ENCODE measurements around the gene NR4A3. TPM values are rescaled to one million over a fixed set of nuclear protein-coding genes. Genes with fewer than 3 reads are reported as not detected.

NR4A3 gene
- total RNA-seq, 2 experiments from 2014 or later = 112 to 113 TPM

DNA sequence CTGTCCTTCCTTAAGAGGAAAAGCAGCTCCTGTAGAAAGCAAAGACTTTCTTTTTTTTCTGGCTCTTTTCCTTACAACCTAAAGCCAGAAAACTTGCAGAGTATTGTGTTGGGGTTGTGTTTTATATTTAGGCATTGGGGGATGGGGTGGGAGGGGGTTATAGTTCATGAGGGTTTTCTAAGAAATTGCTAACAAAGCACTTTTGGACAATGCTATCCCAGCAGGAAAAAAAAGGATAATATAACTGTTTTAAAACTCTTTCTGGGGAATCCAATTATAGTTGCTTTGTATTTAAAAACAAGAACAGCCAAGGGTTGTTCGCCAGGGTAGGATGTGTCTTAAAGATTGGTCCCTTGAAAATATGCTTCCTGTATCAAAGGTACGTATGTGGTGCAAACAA, 42.3 kb downstream of the NR4A3 start:
- H3K4me1 Mint-ChIP-seq (ENCODE audit: low read depth) = peaks cover 14% of the 10 kb centered on the region
- H3K4me3 Mint-ChIP-seq = no peak overlapping the region
- CTCF ChIA-PET = interaction anchor here (1.9 kb wide), 1 partner anchor 19 kb away, joined by 7 read pairs; no protein-coding TSS in a partner anchor
- DNase-seq (no peak), ATAC-seq (no peak)
- TF ChIP-seq, protein P1, sequence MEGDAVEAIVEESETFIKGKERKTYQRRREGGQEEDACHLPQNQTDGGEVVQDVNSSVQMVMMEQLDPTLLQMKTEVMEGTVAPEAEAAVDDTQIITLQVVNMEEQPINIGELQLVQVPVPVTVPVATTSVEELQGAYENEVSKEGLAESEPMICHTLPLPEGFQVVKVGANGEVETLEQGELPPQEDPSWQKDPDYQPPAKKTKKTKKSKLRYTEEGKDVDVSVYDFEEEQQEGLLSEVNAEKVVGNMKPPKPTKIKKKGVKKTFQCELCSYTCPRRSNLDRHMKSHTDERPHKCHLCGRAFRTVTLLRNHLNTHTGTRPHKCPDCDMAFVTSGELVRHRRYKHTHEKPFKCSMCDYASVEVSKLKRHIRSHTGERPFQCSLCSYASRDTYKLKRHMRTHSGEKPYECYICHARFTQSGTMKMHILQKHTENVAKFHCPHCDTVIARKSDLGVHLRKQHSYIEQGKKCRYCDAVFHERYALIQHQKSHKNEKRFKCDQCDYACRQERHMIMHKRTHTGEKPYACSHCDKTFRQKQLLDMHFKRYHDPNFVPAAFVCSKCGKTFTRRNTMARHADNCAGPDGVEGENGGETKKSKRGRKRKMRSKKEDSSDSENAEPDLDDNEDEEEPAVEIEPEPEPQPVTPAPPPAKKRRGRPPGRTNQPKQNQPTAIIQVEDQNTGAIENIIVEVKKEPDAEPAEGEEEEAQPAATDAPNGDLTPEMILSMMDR (IDR thresholded peaks at IDR 0.05) = no peak
- H3K9me3 Mint-ChIP-seq = no peaks in the 10 kb centered on the region
- H3K27ac Mint-ChIP-seq = no peak overlapping the region
- no peaks in the 10 kb centered on the region for H3K27me3 Mint-ChIP-seq
- POLR2A ChIA-PET = interaction anchor here (1.1 to 2.0 kb wide), 3 partner anchors 11 to 39 kb away, joined by 3 to 5 read pairs (median 4); no protein-coding TSS in a partner anchor
- intact Hi-C loops (cut with micrococcal nuclease) = no loop called here
- peaks cover 64% of the 10 kb centered on the region for H3K36me3 Mint-ChIP-seq (ENCODE audit: low read depth)

DNA sequence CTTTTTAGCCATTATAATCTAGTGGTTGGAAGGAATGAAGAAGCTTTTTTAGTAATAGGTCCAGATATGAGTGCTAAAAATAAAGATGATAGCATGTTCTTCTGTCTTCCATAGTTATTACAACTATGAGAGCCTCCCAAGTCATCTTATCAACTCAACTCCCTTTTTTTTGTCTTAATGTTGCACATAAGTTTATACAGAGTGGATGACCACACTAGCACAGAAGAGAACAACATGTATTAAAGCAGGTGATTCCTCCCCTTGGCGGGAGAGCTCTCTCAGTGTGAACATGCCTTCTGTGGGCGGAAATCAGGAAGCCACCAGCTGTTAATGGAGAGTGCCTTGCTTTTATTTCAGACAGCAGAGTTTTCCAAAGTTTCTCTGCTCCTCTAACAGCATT, 44.7 kb downstream of the NR4A3 start:
- TF ChIP-seq, protein P1 (IDR thresholded peaks at IDR 0.05) = no peak
- intact Hi-C loops (cut with micrococcal nuclease) = no loop called here
- Mint-ChIP-seq H3K27me3 (no peaks in the 10 kb centered on the region), H3K27ac (no peak overlapping the region), H3K36me3 (ENCODE audit: low read depth) (peaks cover 41% of the 10 kb centered on the region), H3K9me3 (no peaks in the 10 kb centered on the region), H3K4me1 (ENCODE audit: low read depth) (peaks cover 15% of the 10 kb centered on the region), H3K4me3 (no peak overlapping the region)
- ChIA-PET CTCF (interaction anchor here (1.1 to 1.7 kb wide), 2 partner anchors 9 to 42 kb away, joined by 3 to 5 read pairs; no protein-coding TSS in a partner anchor), POLR2A (interaction anchor here (0.7 kb wide), 1 partner anchor 22 kb away, joined by 3 read pairs; no protein-coding TSS in a partner anchor)
- DNase-seq (no peak), ATAC-seq (no peak)

DNA sequence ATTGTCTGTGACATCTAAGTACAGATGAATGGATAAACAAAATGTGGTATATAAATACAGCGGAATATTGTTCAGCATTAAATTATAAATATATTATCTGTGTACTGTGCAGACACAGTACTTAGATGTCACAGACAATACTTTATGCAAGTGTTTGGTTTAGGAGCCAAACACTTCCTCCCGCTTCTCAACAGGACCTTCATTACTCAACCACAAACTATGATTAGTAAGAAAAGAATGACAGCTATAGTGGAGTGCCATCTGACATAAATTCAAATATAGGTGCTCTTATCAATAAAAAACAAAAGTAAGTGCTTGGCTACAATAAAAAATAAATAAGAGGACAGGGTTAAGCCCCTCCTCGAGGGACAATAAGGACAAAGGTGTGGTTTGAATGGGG, 45.9 kb downstream of the NR4A3 start:
- DNase-seq (no peak), ATAC-seq (peak; percentile 22)
- H3K27me3 Mint-ChIP-seq = no peaks in the 10 kb centered on the region
- TF ChIP-seq, protein P1 (IDR thresholded peaks at IDR 0.05) = no peak
- no peaks in the 10 kb centered on the region for H3K9me3 Mint-ChIP-seq
- H3K36me3 Mint-ChIP-seq (ENCODE audit: low read depth) = peaks cover 30% of the 10 kb centered on the region
- H3K4me3 Mint-ChIP-seq = no peak overlapping the region
- peak overlapping the region; percentile 70 for H3K27ac Mint-ChIP-seq
- ChIA-PET CTCF (no interaction called here), POLR2A (no interaction called here)
- H3K4me1 Mint-ChIP-seq (ENCODE audit: low read depth) = peaks cover 15% of the 10 kb centered on the region
- intact Hi-C loops (cut with micrococcal nuclease) = no loop called here

DNA sequence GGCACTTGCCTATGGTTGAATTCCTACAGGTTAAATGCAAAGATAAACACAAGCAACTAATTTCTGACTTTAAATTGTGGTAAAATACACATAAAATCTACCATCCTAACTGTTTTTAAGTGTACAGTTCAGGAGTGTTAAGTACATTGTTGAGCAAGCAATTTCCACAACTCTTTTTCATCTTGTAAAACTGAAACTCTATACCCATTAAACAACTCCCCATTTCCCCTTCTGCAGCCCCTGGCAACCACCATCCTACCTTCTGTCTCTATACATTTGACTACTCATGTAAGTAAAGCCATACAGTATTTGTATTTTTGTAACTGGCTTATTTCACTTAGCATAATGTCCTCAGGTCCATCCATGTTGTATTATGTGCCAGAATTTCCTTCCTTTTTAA, 46.3 kb downstream of the NR4A3 start:
- DNase-seq (no peak), ATAC-seq (peak; percentile 56)
- no peak overlapping the region for H3K4me3 Mint-ChIP-seq
- peaks cover 27% of the 10 kb centered on the region for H3K36me3 Mint-ChIP-seq (ENCODE audit: low read depth)
- peak overlapping the region; percentile 70 for H3K27ac Mint-ChIP-seq
- ChIA-PET CTCF (no interaction called here), POLR2A (no interaction called here)
- intact Hi-C loops (cut with micrococcal nuclease) = no loop called here
- peaks cover 15% of the 10 kb centered on the region for H3K4me1 Mint-ChIP-seq (ENCODE audit: low read depth)
- H3K27me3 Mint-ChIP-seq = no peaks in the 10 kb centered on the region
- TF ChIP-seq, protein P1 (IDR thresholded peaks at IDR 0.05) = no peak
- no peaks in the 10 kb centered on the region for H3K9me3 Mint-ChIP-seq

DNA sequence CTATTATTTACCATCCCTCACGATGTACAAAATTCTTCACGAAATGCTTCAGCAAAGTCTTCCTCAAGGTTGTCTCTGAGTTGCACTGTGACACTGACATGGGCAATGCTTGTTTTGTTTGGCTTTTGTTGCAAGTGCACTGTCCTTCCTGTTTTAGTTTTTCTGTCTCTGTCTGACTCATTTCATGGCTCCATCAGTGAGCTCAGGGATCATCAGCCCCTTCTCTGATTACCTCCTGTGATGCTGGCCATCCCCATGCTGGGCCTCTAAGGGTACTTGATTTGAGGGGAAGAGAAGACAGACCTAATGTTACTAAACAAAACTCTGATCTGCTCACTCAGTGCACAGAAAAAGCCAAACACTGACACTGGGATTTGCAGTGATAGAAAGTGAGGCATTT, 47.2 kb downstream of the NR4A3 start:
- peaks cover 18% of the 10 kb centered on the region for H3K36me3 Mint-ChIP-seq (ENCODE audit: low read depth)
- no peak overlapping the region for H3K4me3 Mint-ChIP-seq
- ChIA-PET POLR2A (interaction anchor here (1.0 kb wide), 1 partner anchor 12 kb away, joined by 4 read pairs; no protein-coding TSS in a partner anchor), CTCF (interaction anchor here (0.7 to 2.5 kb wide), 2 partner anchors 12 to 1332 kb away, joined by 3 to 13 read pairs; no protein-coding TSS in a partner anchor)
- H3K27me3 Mint-ChIP-seq = no peaks in the 10 kb centered on the region
- TF ChIP-seq, protein P1 (IDR thresholded peaks at IDR 0.05) = no peak
- H3K4me1 Mint-ChIP-seq (ENCODE audit: low read depth) = peaks cover 19% of the 10 kb centered on the region
- DNase-seq (no peak), ATAC-seq (peak; percentile 43)
- H3K9me3 Mint-ChIP-seq = no peaks in the 10 kb centered on the region
- no peak overlapping the region for H3K27ac Mint-ChIP-seq
- intact Hi-C loops (cut with micrococcal nuclease) = no loop called here

Data from activated CD8-positive, alpha-beta T cell treated with anti-CD3 and anti-CD28 coated beads for 36 hours (primary cell).